NT2/D1 (cell line): ENCODE data around the gene POLR2J3.
"Not testable (repeated sequence)": the region's sequence is repeated elsewhere in the genome, so short reads cannot be mapped to it uniquely, and the experiment has no call there.

ENCODE experiments used
- DNase-seq: peaks from one replicate; pipeline ENCODE4 v3.0.0-alpha.2; 2011; ENCODE audit warnings: low read depth, low spot score
- H3K27me3 ChIP-seq: 2 replicates; pipeline ENCODE4 v1.6.0; 2011; ENCODE audit warnings: mild to moderate bottlenecking; ENCODE audit not compliant: insufficient read length, insufficient read depth
- H3K36me3 ChIP-seq: 2 replicates; pipeline ENCODE4 v1.6.1; 2011; ENCODE audit warnings: mild to moderate bottlenecking, low read length, mixed read lengths; ENCODE audit not compliant: insufficient read depth, insufficient read length
- H3K4me1 ChIP-seq: 2 replicates; pipeline ENCODE4 v1.5.1; 2011; ENCODE audit not compliant: insufficient read depth, insufficient read length
- H3K4me3 ChIP-seq: 2 replicates; pipeline ENCODE4 v1.5.1; 2011; ENCODE audit warnings: low read depth; ENCODE audit not compliant: insufficient read length
- H3K9ac ChIP-seq: 2 replicates; pipeline ENCODE4 v1.6.0; 2011; ENCODE audit warnings: low read depth; ENCODE audit not compliant: insufficient read length
- H3K9me3 ChIP-seq: 2 replicates; pipeline ENCODE4 v1.5.1; 2011; ENCODE audit warnings: mild to moderate bottlenecking, low read length; ENCODE audit not compliant: insufficient read depth

The POLR2J3 gene

GRCh38 chr7:102535062-102535615 lies 37.2 kb downstream of the POLR2J3 start:
- DNase-seq, H3K9ac ChIP-seq: not testable (repeated sequence)

GRCh38 chr7:102532127-102532526 lies 40.3 kb downstream of the POLR2J3 start:
- not testable (repeated sequence) for H3K36me3 ChIP-seq, DNase-seq, H3K4me1 ChIP-seq, H3K9ac ChIP-seq, H3K4me3 ChIP-seq, H3K9me3 ChIP-seq, H3K27me3 ChIP-seq

More at GRCh38 chr7:102535062-102535615, 37.2 kb downstream of the POLR2J3 start:
- H3K4me3 ChIP-seq, H3K9me3 ChIP-seq, H3K27me3 ChIP-seq, H3K36me3 ChIP-seq, H3K4me1 ChIP-seq: not testable (repeated sequence)

- not testable (repeated sequence) for H3K27me3 ChIP-seq, H3K9ac ChIP-seq, H3K4me3 ChIP-seq, H3K4me1 ChIP-seq, H3K9me3 ChIP-seq, H3K36me3 ChIP-seq, DNase-seq
Observed at GRCh38 chr7:102531583-102531982, 40.8 kb downstream of the POLR2J3 start.

GRCh38 chr7:102527822-102528793 lies 44.3 kb downstream of the POLR2J3 start:
- not testable (repeated sequence) for H3K9ac ChIP-seq, H3K36me3 ChIP-seq, H3K9me3 ChIP-seq, DNase-seq, H3K4me1 ChIP-seq, H3K27me3 ChIP-seq, H3K4me3 ChIP-seq

- H3K9ac ChIP-seq, H3K9me3 ChIP-seq, DNase-seq, H3K36me3 ChIP-seq, H3K27me3 ChIP-seq, H3K4me1 ChIP-seq, H3K4me3 ChIP-seq: not testable (repeated sequence)
Observed at GRCh38 chr7:102527182-102527581, 45.2 kb downstream of the POLR2J3 start.

GRCh38 chr7:102524803-102525202 lies 47.6 kb downstream of the POLR2J3 start:
- H3K4me3 ChIP-seq, H3K9ac ChIP-seq, H3K27me3 ChIP-seq, H3K4me1 ChIP-seq, H3K9me3 ChIP-seq, H3K36me3 ChIP-seq, DNase-seq: not testable (repeated sequence)

- not testable (repeated sequence) for H3K27me3 ChIP-seq, H3K36me3 ChIP-seq, H3K4me3 ChIP-seq, H3K9me3 ChIP-seq, H3K4me1 ChIP-seq, H3K9ac ChIP-seq, DNase-seq
Observed at GRCh38 chr7:102520797-102521196, 51.6 kb downstream of the POLR2J3 start.

- not testable (repeated sequence) for H3K36me3 ChIP-seq, H3K4me1 ChIP-seq, H3K27me3 ChIP-seq, H3K9ac ChIP-seq, H3K9me3 ChIP-seq, DNase-seq, H3K4me3 ChIP-seq
Observed at GRCh38 chr7:102517550-102518147, 54.7 kb downstream of the POLR2J3 start, which contains the start of gene RASA4B. Gene RASA4B, minus strand, starts transcription at chr7:102517777. Its CDS starts 67 bp downstream, at chr7:102517710.
